GM12878 (cell line): ENCODE results near the gene LRBA. TPM values are rescaled to one million over a fixed set of nuclear protein-coding genes. Genes with fewer than 3 reads are reported as not detected.

Experiments
- ATAC-seq: fragments of 200-7000 bp; cut with Tn5 transposase; 3 replicates; pipeline ENCODE4 v1.9.1; 2020; ENCODE audit warnings: mild to moderate bottlenecking, moderate library complexity
- BruUV-seq: library from RNA; stranded (reverse); fragments of 400-500 nt; replicated peaks from 2 replicates; lab custom pipeline; 2021; lab: Mats Ljungman, UMichigan
- CTCF ChIA-PET: fragments of 300-600 bp; sonication (Branson Sonifier 250); formaldehyde crosslinking; extraction: SDS; loops from one replicate; lab custom pipeline; 2021; ENCODE audit warnings: inconsistent platforms; lab: Yijun Ruan, JAX
- POLR2A ChIA-PET: fragments of 350-600 bp; formaldehyde crosslinking; extraction: SDS; loops from one replicate; lab custom pipeline; 2021; ENCODE audit warnings: inconsistent platforms; lab: Charles Lee
- RAD21 ChIA-PET: fragments of 300-600 bp; sonication (Branson Sonifier 250); formaldehyde crosslinking; loops from one replicate; lab custom pipeline; 2023; ENCODE audit warnings: antibody characterized with exemption; ENCODE audit not compliant: unreplicated experiment; lab: Charles Lee
- SMC1A ChIA-PET: fragments of 300-600 bp; sonication (Branson Sonifier 250); formaldehyde crosslinking; loops from one replicate; lab custom pipeline; 2023; ENCODE audit not compliant: unreplicated experiment, uncharacterized antibody; lab: Charles Lee
- DNase-seq: peaks from one replicate; pipeline ENCODE4 v3.0.0-alpha.2; 2011; ENCODE audit warnings: low read depth, low spot score
- FAIRE-seq: peaks from 3 replicates; lab custom pipeline; 2011; peaks lifted over from hg19 to GRCh38; lab: Jason Lieb, UNC
- H2AFZ ChIP-seq: 2 replicates; pipeline ENCODE4 v1.6.0; 2011; ENCODE audit warnings: low read depth, low read length, control low read depth; ENCODE audit not compliant: control insufficient read depth
- H3K27ac ChIP-seq: 2 replicates; pipeline ENCODE4 v1.5.1; 2011; ENCODE audit warnings: control low read depth; ENCODE audit not compliant: control insufficient read depth, insufficient read depth
- H3K27me3 ChIP-seq, 2 experiments: replicated peaks in 1 of 2; 2 replicates each; pipeline versions ENCODE4 v1.6.0 to v1.6.1; 2011; ENCODE audit warnings: low read length in 1 of 2; ENCODE audit not compliant: control insufficient read depth in 2 of 2, insufficient read depth in 2 of 2
- H3K36me3 ChIP-seq, 2 experiments: 2 replicates each; pipeline ENCODE4 v1.5.1; 2011; ENCODE audit warnings: low read length in 1 of 2; ENCODE audit not compliant: control insufficient read depth in 2 of 2, insufficient read depth in 2 of 2
- H3K4me1 ChIP-seq: 2 replicates; pipeline ENCODE4 v1.6.1; 2011; ENCODE audit warnings: mild to moderate bottlenecking, low read length, moderate library complexity, mixed read lengths; ENCODE audit not compliant: control insufficient read depth, insufficient read depth
- H3K4me2 ChIP-seq: 2 replicates; pipeline ENCODE4 v1.6.0; 2011; ENCODE audit warnings: control low read depth; ENCODE audit not compliant: control insufficient read depth, insufficient read depth
- H3K4me3 ChIP-seq: fragments of 200-600 bp; sonication (generic); 2 replicates; pipeline ENCODE4 v1.5.1; 2016
- H3K79me2 ChIP-seq: 2 replicates; pipeline ENCODE4 v1.6.0; 2011; ENCODE audit warnings: low read length; ENCODE audit not compliant: control insufficient read depth, insufficient read depth
- H3K9ac ChIP-seq: 2 replicates; pipeline ENCODE4 v1.8.0; 2011; ENCODE audit warnings: low read length, control low read depth, mixed read lengths; ENCODE audit not compliant: control insufficient read depth, insufficient read depth
- H3K9me3 ChIP-seq: replicated peaks from 3 replicates; pipeline ENCODE4 v1.5.1; 2011; ENCODE audit warnings: mild to moderate bottlenecking, low read length; ENCODE audit not compliant: control insufficient read depth, insufficient read depth
- H4K20me1 ChIP-seq: 2 replicates; pipeline ENCODE4 v1.6.0; 2011; ENCODE audit not compliant: control insufficient read depth, insufficient read depth
- ELK1 ChIP-seq: IDR thresholded peaks from 2 replicates; pipeline ENCODE4 v1.6.1; 2012; ENCODE audit warnings: low read depth, low read length, improper control_type of control experiment
- FOXK2 ChIP-seq: fragments of 450-650 bp; IDR thresholded peaks from 2 replicates; pipeline ENCODE4 v1.6.1; 2017; ENCODE audit warnings: mild to moderate bottlenecking, moderate library complexity
- FOXM1 ChIP-seq: IDR thresholded peaks from 2 replicates; pipeline ENCODE4 v1.6.1; 2012; ENCODE audit warnings: low read depth, mild to moderate bottlenecking, inconsistent platforms, low read length, moderate library complexity
- KDM1A ChIP-seq: fragments of 200-600 bp; sonication (generic); IDR thresholded peaks from 2 replicates; pipeline ENCODE4 v1.6.1; 2016; ENCODE audit warnings: borderline replicate concordance
- MEF2A ChIP-seq: IDR thresholded peaks from 2 replicates; pipeline ENCODE4 v1.6.1; 2011; ENCODE audit warnings: low read depth, mild to moderate bottlenecking, low read length, moderate library complexity; ENCODE audit not compliant: insufficient read depth
- NFIC ChIP-seq: IDR thresholded peaks from 2 replicates; pipeline ENCODE4 v1.6.1; 2012; ENCODE audit warnings: low read depth, mild to moderate bottlenecking, inconsistent platforms, low read length, moderate library complexity
- PAX5 ChIP-seq: IDR thresholded peaks from 2 replicates; pipeline ENCODE4 v1.6.1; 2011; ENCODE audit warnings: low read depth, low read length, borderline replicate concordance
- POLR2AphosphoS2 ChIP-seq: IDR thresholded peaks from 2 replicates; pipeline ENCODE4 v1.6.1; 2011; ENCODE audit warnings: low read depth, mild to moderate bottlenecking, low read length, improper control_type of control experiment, moderate library complexity
- RELB ChIP-seq: fragments of 450-650 bp; IDR thresholded peaks from 2 replicates; pipeline ENCODE4 v1.6.1; 2017; ENCODE audit warnings: low read depth, mild to moderate bottlenecking, moderate library complexity
- SREBF2 ChIP-seq: IDR thresholded peaks from 2 replicates; pipeline ENCODE4 v1.6.1; 2012; ENCODE audit warnings: mild to moderate bottlenecking, low read length
- STAT1 ChIP-seq: fragments of 450-650 bp; conservative IDR thresholded peaks from 2 replicates; pipeline ENCODE4 v1.6.1; 2014; ENCODE audit warnings: antibody characterized with exemption, mild to moderate bottlenecking
- WRNIP1 ChIP-seq: IDR thresholded peaks from 2 replicates; pipeline ENCODE4 v1.6.1; 2011; ENCODE audit warnings: low read depth, low read length, improper control_type of control experiment, borderline replicate concordance
- ZNF687 ChIP-seq: fragments of 450-650 bp; IDR thresholded peaks from 2 replicates; pipeline ENCODE4 v1.6.1; 2017; ENCODE audit warnings: mild to moderate bottlenecking, moderate library complexity
- WGBS: methylation state at CpG from one replicate; pipeline ENCODE4 v1.1.6; 2016; ENCODE audit warnings: low lambda C conversion rate; ENCODE audit not compliant: insufficient replicate concordance, insufficient coverage; ENCODE audit errors: missing lambda C conversion rate; 5-methylcytosine and 5-hydroxymethylcytosine counted together
- in situ Hi-C: fragments of 300-500 bp; cut with MboI; formaldehyde crosslinking; loops from 9 replicates; pipeline ENCODE4 v1.14.3; 2018; ENCODE audit warnings: mixed read lengths
- intact Hi-C: fragments of 100-400 bp; cut with micrococcal nuclease; formaldehyde crosslinking; loops from one replicate; pipeline ENCODE4 v1.14.2; 2022; ENCODE audit not compliant: unreplicated experiment
- polyA plus RNA-seq, 11 experiments: library from polyadenylated mRNA; depleted of rRNA in 4 of 11; unstranded in 6 of 11; stranded (reverse) in 5 of 11; fragments of >200 nt; fragmentation: Nextera tagmentation in 4 of 11; fragmentation: Illumina TruSeq in 1 of 11; extraction: Ambion mirVana in 4 of 11; extraction: Trizol in 1 of 11; gene quantifications; 1 replicate in 1 of 11; 2 replicates in 10 of 11; pipeline versions ENCODE4 v1.2.1 to v1.2.3, GENCODE V29; 2011 to 2016; ENCODE audit warnings: inconsistent platforms in 2 of 11, missing spikeins in 2 of 11, low read depth in 1 of 11
- total RNA-seq, 4 experiments: library from RNA; depleted of rRNA in 3 of 4; stranded (reverse); fragments of >200 nt in 3 of 4; fragmentation: Illumina TruSeq in 1 of 4; extraction: Trizol in 1 of 4; gene quantifications; 2 replicates each; pipeline versions ENCODE4 v1.2.1 to v1.2.3, GENCODE V29; 2013 to 2021
- TF ChIP-seq, protein P1 (sequence below): fragments of 450-650 bp; IDR thresholded peaks from 2 replicates; pipeline ENCODE4 v1.6.1; 2017; ENCODE audit warnings: borderline replicate concordance

LRBA gene
- total and polyA plus RNA-seq, 10 of the 15 experiments (the other 5 are each of a cell fraction or from before 2014, with no cell fraction given) = 20.3 to 93.4 (median 55.0) TPM

- FAIRE-seq = no peak
- H3K79me2 ChIP-seq = no peaks in the 10 kb centered on the region
- H3K9me3 ChIP-seq = no peaks in the 10 kb centered on the region; the same call in 2 of the 3 replicates
- POLR2A ChIA-PET = no interaction called here
- H3K9ac ChIP-seq = no peak overlapping the region
- H3K4me3 ChIP-seq = no peak overlapping the region
- no peaks in the 10 kb centered on the region; a peak in 1 of 4 replicates for H3K36me3 ChIP-seq
- CTCF ChIA-PET = interaction anchor here (1.4 kb wide), 1 partner anchor 47 kb away, joined by 3 read pairs; no protein-coding TSS in a partner anchor
- no peak for ATAC-seq
- no peaks in the 10 kb centered on the region for H3K4me1 ChIP-seq
- H2AFZ ChIP-seq = no peak overlapping the region
- no peak overlapping the region for H3K4me2 ChIP-seq
- H4K20me1 ChIP-seq = no peaks in the 10 kb centered on the region
- WGBS = 95% methylated on average over 2 of the region's 2 CpGs
- RAD21 ChIA-PET = no interaction called here
- BruUV-seq = no TSS peak
- SMC1A ChIA-PET = no interaction called here
- intact Hi-C loops = no loop called here
- no peak overlapping the region for H3K27ac ChIP-seq
- in situ Hi-C loops = no loop called here
- DNase-seq = no peak
- H3K27me3 ChIP-seq = no peaks in the 10 kb centered on the region
- TF ChIP-seq MEF2A = no peak
- TF ChIP-seq, protein P1, sequence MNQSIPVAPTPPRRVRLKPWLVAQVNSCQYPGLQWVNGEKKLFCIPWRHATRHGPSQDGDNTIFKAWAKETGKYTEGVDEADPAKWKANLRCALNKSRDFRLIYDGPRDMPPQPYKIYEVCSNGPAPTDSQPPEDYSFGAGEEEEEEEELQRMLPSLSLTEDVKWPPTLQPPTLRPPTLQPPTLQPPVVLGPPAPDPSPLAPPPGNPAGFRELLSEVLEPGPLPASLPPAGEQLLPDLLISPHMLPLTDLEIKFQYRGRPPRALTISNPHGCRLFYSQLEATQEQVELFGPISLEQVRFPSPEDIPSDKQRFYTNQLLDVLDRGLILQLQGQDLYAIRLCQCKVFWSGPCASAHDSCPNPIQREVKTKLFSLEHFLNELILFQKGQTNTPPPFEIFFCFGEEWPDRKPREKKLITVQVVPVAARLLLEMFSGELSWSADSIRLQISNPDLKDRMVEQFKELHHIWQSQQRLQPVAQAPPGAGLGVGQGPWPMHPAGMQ = no peak
- TF ChIP-seq PAX5 = no peak
- no peak for TF ChIP-seq RELB
- TF ChIP-seq FOXM1 = no peak
- no peak for TF ChIP-seq KDM1A
- no peak for TF ChIP-seq SREBF2
- TF ChIP-seq FOXK2 = no peak
- TF ChIP-seq WRNIP1 = no peak
- TF ChIP-seq ELK1 = no peak
- TF ChIP-seq NFIC = no peak
- no peak for TF ChIP-seq POLR2AphosphoS2
- no peak for TF ChIP-seq ZNF687
- no peak for TF ChIP-seq STAT1
These were observed 358.2 kb downstream of the LRBA start for GRCh38 chr4:150656891-150657290.
